GM23248 (cell line): ENCODE data around the gene YPEL2.

Experiments
- EZH2 ChIP-seq: fragments of 200-600 bp; sonication (generic); IDR thresholded peaks from 2 replicates; pipeline ENCODE4 v1.6.1; 2018; ENCODE audit warnings: antibody characterized with exemption, mild to moderate bottlenecking; ENCODE audit not compliant: insufficient read depth, poor library complexity, severe bottlenecking
- EZH2phosphoT487 ChIP-seq: fragments of 200-600 bp; sonication (generic); IDR thresholded peaks from 2 replicates; pipeline ENCODE4 v1.6.1; 2018; ENCODE audit warnings: antibody characterized with exemption, moderate library complexity, mild to moderate bottlenecking, low read depth; ENCODE audit not compliant: insufficient read depth

DNA sequence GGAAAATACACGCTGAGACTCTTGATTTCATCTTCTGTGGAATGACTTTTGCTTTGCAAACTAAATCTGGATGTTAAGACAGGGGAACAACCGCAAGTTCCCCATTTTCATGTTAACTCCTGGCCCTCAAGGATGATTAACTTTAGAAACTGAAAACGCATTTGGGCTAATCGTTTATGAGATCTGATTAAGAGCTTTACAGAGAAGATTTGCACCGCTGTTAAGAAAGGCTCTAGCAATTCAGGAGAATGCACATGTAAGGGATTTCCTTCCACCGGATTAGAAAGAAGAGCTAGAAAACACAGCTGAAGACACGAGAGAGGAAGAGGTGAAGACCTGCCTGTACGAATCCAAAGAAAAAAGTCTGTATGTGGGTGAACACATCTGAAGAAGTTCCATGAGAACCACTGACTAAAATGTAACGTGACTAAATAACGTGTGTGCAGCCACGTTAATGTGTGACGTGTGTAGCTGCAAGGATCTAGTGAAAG, 106.4 kb downstream of the YPEL2 start:
- TF ChIP-seq EZH2 = no peak
- TF ChIP-seq EZH2phosphoT487 = no peak
